Psoas muscle (tissue), 8 donors: ENCODE measurements around the gene CEBPZOS. TPM values are rescaled to one million over a fixed set of nuclear protein-coding genes. Genes with fewer than 3 reads are reported as not detected.
A peak's percentile ranks its signal among the peaks of the same experiment; 100 is the strongest.

ENCODE experiments used
- ATAC-seq, 4 donors: fragments of 200-7000 bp; cut with Tn5 transposase; one replicate each; pipeline ENCODE4 v1.9.1; 2020; ENCODE audit warnings: moderate library complexity in 3 of 4, mild to moderate bottlenecking in 2 of 4
- DNase-seq, 2 donors: peaks; one replicate each; pipeline ENCODE4 v3.0.0-alpha.2; 2020
- H3K27ac ChIP-seq: fragments of 200-600 bp; one replicate; pipeline ENCODE4 v1.8.0; 2022
- H3K27me3 ChIP-seq, 3 donors: fragments of 200-600 bp in 1 of 3; one replicate each; pipeline versions ENCODE4 v1.6.1 to v1.8.0; 2013 to 2022; ENCODE audit warnings: low read length in 2 of 3, mild to moderate bottlenecking in 2 of 3, moderate library complexity in 1 of 3; ENCODE audit not compliant: insufficient read depth in 3 of 3
- H3K36me3 ChIP-seq, 2 donors: fragments of 200-600 bp in 1 of 2; one replicate each; pipeline versions ENCODE4 v1.6.1 to v1.8.0; 2013 to 2022; ENCODE audit warnings: low read depth in 1 of 2, mild to moderate bottlenecking in 1 of 2, moderate library complexity in 1 of 2; ENCODE audit not compliant: insufficient read depth in 1 of 2
- H3K4me1 ChIP-seq: fragments of 200-600 bp; one replicate; pipeline ENCODE4 v1.8.0; 2022
- H3K4me3 ChIP-seq: fragments of 200-600 bp; one replicate; pipeline ENCODE4 v1.8.0; 2022; ENCODE audit warnings: mild to moderate bottlenecking
- H3K9me3 ChIP-seq: fragments of 200-600 bp; one replicate; pipeline ENCODE4 v1.8.0; 2022
- CTCF ChIP-seq: fragments of 200-600 bp; IDR thresholded peaks from one replicate; pipeline ENCODE4 v1.8.0; 2022; ENCODE audit warnings: antibody characterized with exemption
- WGBS, 3 donors: extraction: QIAGEN DNeasy Blood & Tissue Kit; methylation state at CpG; one replicate each; pipeline versions ENCODE4 v1.1.6 to v1.1.7; 2013; 5-methylcytosine and 5-hydroxymethylcytosine counted together
- intact Hi-C, 2 donors: fragments of 100-400 bp; cut with DNase I; formaldehyde crosslinking; loops; one replicate each; pipeline versions ENCODE4 v1.11.0 to v1.14.2; 2022
- polyA plus RNA-seq, 3 donors: library from polyadenylated mRNA; stranded (reverse); fragments of 200-250 nt; gene quantifications; one replicate each; pipeline ENCODE4 v1.2.3, GENCODE V29; 2013
- total RNA-seq, 4 donors: library from RNA; stranded (reverse); fragmentation: NEBNext Ultra II Directional in 2 of 4; extraction: Animal tissue kit (Norgen Biotek cat#: 25700) in 2 of 4; gene quantifications; one replicate each; pipeline versions ENCODE4 v1.2.1 to v1.2.4, GENCODE V29; 2021 to 2023
- donor health status: healthy with polysubstance abuse.
- donor health status: DM: no; HTN: no; CAD: no; lungs with moderate emphysema.
- donor health status: Bipolar disorder and iron deficiency.
- donor health status: healthy.
- donor health status: DM: yes; HTN: yes; CAD: no.
- donor health status: DM: no; HTN: no; CAD: no.
- donor health status: DM: no; HTN: no; CAD: no.
- donor health status: DM: yes; HTN: yes; CAD: no.

Gene CEBPZOS
- total and polyA plus RNA-seq, 7 donors, result 30.6 to 78.0 (median 51.6) TPM

DNA sequence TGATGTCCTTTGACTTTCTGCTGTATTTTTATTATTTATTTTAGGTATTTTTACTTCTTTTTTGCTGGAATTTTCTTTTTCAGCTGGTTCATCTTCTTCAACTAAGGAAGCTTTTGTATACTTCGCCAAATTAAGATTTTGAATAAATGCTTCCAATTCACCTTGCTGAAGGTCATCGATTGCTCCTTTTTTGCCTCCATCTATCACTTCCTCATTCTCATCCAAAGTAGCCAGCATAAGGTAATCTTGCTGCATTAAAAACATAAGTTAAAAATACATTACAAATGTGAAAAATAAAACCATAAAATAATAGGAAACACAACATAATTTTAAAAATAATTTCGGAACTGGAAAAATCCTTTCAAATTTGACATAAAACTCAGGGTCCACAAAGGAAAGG lies 32.5 kb downstream of the CEBPZOS start:
- TF ChIP-seq CTCF, result no peak
- Histone ChIP-seq H3K27ac (no peak overlapping the region), H3K27me3 (no peaks in the 10 kb centered on the region), H3K9me3 (no peaks in the 10 kb centered on the region), H3K4me1 (peaks cover 34% of the 10 kb centered on the region), H3K4me3 (no peak overlapping the region), H3K36me3 (peaks cover 9 to 37% of the 10 kb centered on the region in 2 donors)
- ATAC-seq, result no peak
- DNase-seq, result no peak
- intact Hi-C loops, result no loop called here
- 96 to 97% (median 96%) methylated on average over 3 of the region's 3 CpGs for WGBS, 3 donors

DNA sequence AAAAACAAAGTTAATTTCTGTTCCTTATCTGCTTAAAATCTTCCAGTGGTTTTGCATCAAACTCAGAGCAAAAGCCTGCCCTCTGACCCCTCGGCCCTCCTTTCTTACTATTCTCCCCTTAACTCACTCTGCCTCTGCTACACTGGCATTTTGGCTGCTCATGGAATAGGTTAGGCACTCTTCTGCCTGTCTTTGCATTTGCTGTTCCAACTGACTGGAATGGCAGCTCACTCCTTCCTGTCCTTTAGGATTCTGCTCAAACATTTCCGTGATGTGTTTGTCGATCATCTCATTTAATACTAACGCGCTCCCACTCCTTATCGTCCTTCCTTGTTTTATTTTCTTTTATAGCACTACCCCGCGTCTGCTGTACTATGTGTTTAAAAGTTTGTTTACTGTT lies 34.3 kb downstream of the CEBPZOS start:
- Histone ChIP-seq H3K27me3 (no peaks in the 10 kb centered on the region), H3K27ac (peak overlapping the region; percentile 91), H3K4me3 (peak overlapping the region; percentile 84), H3K9me3 (no peaks in the 10 kb centered on the region), H3K4me1 (peaks cover 30% of the 10 kb centered on the region), H3K36me3 (peaks cover 9 to 34% of the 10 kb centered on the region in 2 donors)
- 1 to 2% (median 1%) methylated on average over 8 of the region's 8 CpGs for WGBS, 3 donors
- peak in 1 of 4 donors; percentile 18 for ATAC-seq
- TF ChIP-seq CTCF, result no peak
- intact Hi-C loops, result loop anchor here in 1 of 2 donors (5.0 kb wide), 2 partner anchors 73 to 148 kb away; partner anchors contain the start of genes EIF2AK2, GPATCH11 and HEATR5B
- DNase-seq, result no peak

DNA sequence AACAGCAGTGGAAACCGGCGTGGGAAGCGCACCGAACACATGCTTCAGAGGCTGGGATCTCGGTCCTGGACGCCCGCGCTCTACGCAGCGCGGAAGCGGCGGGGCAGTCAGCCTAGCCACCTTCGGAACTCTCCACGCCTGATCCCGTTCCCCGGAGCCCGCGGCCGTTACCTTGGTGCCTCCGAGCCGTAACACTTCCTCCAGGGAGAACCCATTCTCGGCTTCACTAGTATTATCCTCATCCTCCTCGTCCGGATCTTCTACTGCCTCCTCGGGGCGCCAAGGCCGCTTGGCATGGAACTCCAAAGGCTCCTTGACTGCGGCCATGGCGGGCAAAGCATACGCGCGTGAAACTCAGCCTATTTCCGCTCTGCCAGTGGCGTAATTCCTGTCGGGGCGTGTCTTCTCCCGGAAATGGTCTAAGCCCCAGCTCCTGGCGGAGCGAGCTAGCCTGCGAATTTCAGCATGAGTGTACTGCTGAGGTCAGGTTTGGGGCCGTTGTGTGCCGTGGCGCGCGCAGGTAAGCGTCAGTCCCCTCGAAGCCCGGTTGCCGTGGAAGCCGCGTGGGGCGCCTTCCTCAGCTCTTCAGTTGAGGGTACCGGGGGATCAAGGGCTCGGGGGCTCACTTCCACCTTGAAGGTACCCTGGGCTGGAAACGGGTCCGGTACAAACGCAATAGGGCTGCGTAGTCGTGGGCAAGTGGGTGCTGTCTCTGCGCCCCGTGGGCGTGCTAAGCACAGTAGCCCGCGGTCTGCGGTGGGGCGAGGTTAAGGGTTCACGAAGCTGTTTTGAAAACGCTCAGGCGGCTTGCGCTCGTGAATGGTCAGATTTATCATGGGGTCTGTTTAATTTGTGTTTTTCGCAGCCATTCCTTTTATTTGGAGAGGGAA lies 35.2 kb downstream of the CEBPZOS start, which contains the start of the genes CEBPZ and NDUFAF7:
Gene CEBPZ (minus strand): TSS at position 356 of the 890 bp plus-strand sequence. CDS start 29 bp downstream, at position 327.
Gene NDUFAF7 (plus strand): TSS at position 418 of the 890 bp plus-strand sequence. CDS start 48 bp downstream, at position 466.
- ATAC-seq (peak; percentile 96 to 98 (median 98)), DNase-seq (peak; percentile 92 to 95)
- intact Hi-C loops, result loop anchor here in 1 of 2 donors (5.0 kb wide), 2 partner anchors 74 to 149 kb away; partner anchors contain the start of genes EIF2AK2, GPATCH11 and HEATR5B
- Histone ChIP-seq H3K27ac (peak within 1 kb of the TSS; percentile 91), H3K36me3 (peaks cover 9 to 39% of the 10 kb centered on the region in 2 donors), H3K4me3 (peak within 1 kb of the TSS; percentile 84), H3K9me3 (no peaks in the 10 kb centered on the region), H3K4me1 (peaks cover 27% of the 10 kb centered on the region), H3K27me3 (no peaks in the 10 kb centered on the region)
- 0% methylated on average over 73 of the region's 73 CpGs for WGBS, 3 donors
- no peak for TF ChIP-seq CTCF

DNA sequence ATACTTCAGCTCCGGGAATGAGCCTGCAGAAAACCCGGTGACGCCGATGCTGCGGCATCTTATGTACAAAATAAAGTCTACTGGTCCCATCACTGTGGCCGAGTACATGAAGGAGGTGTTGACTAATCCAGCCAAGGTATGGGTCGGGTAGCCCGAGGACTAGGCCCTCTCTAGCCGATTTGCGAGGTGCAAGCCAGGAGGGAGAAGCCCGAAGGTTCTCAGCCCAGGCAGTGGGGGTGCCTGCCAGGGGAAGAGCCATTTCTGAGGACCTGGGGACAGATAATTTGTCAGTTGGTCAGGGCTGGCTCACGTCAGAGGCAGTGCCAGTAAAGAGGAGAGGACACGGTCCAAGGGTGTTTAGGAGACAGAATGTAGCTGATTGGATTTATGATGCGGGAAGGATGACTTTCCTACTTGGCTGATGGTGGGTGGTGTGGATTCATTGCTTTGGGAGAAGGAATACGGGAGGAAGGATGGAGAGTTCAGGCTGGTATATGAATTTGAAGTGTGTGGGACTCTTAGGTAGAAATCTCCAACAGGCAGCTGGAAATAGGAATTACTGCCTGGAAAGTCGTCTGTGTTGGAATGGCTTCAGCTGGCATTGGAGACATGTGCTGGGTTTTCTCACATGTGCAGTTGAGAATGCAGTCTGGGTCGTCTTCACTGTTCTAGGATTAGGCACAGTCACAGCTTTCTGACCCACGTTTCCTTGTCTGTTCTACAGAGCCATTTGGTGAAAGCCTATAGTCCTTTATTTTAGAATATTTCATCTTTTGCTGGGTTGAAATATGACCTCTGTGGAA lies 36.0 kb downstream of the CEBPZOS start:
- H3K9me3 ChIP-seq, result no peaks in the 10 kb centered on the region
- H3K4me1 ChIP-seq, result peaks cover 27% of the 10 kb centered on the region
- ATAC-seq (peak; percentile 39 to 61 (median 56)), DNase-seq (peak; percentile 20 to 53)
- no peak for TF ChIP-seq CTCF
- peaks cover 9 to 39% of the 10 kb centered on the region in 2 donors for H3K36me3 ChIP-seq
- H3K27ac ChIP-seq, result peak overlapping the region; percentile 91
- WGBS, 3 donors, result 6 to 7% (median 7%) methylated on average over 18 of the region's 18 CpGs
- no peaks in the 10 kb centered on the region for H3K27me3 ChIP-seq
- peak overlapping the region; percentile 84 for H3K4me3 ChIP-seq
- intact Hi-C loops, result loop anchor here in 1 of 2 donors (5.0 kb wide), 2 partner anchors 75 to 150 kb away; partner anchors contain the start of genes EIF2AK2, GPATCH11 and HEATR5B
